A673 (cell line): ENCODE data around the gene KRTAP10-8. TPM values are rescaled to one million over a fixed set of nuclear protein-coding genes. Genes with fewer than 3 reads are reported as not detected.

Experiments
- BruUV-seq: library from RNA; stranded (reverse); fragments of 400-500 nt; replicated peaks from 2 replicates; lab custom pipeline; 2021; lab: Mats Ljungman, UMichigan
- CTCF ChIA-PET: fragments of 300-600 bp; sonication (Branson Sonifier 250); formaldehyde crosslinking; loops from one replicate; lab custom pipeline; 2022; ENCODE audit warnings: antibody characterized with exemption; lab: Charles Lee
- POLR2A ChIA-PET: fragments of 300-600 bp; sonication (Branson Sonifier 250); formaldehyde crosslinking; loops from one replicate; lab custom pipeline; 2022; ENCODE audit warnings: antibody characterized with exemption; ENCODE audit not compliant: low non-redundant PET; lab: Charles Lee
- DNase-seq: peaks from one replicate; pipeline ENCODE4 v3.0.0-alpha.2; 2015; ENCODE audit warnings: low spot score
- H3K27ac ChIP-seq: fragments of 200-600 bp; sonication (generic); 2 replicates; pipeline ENCODE4 v1.5.1; 2016; ENCODE audit warnings: mixed run types, low read depth, mild to moderate bottlenecking, mixed read lengths, antibody characterized with exemption, low read length; ENCODE audit not compliant: poor library complexity, severe bottlenecking
- H3K27me3 ChIP-seq: fragments of 200-600 bp; sonication (generic); replicated peaks from 2 replicates; pipeline ENCODE4 v1.6.1; 2017; ENCODE audit warnings: mixed run types, low read depth, mild to moderate bottlenecking, mixed read lengths, antibody characterized with exemption, low read length; ENCODE audit not compliant: insufficient read depth, poor library complexity
- H3K36me3 ChIP-seq: fragments of 200-600 bp; sonication (generic); 2 replicates; pipeline ENCODE4 v1.6.1; 2016; ENCODE audit warnings: mixed run types, mild to moderate bottlenecking, mixed read lengths, antibody characterized with exemption, low read length; ENCODE audit not compliant: insufficient read depth, poor library complexity, severe bottlenecking
- H3K4me1 ChIP-seq: fragments of 200-600 bp; sonication (generic); 2 replicates; pipeline ENCODE4 v1.6.1; 2017; ENCODE audit warnings: mixed run types, mild to moderate bottlenecking, mixed read lengths, antibody characterized with exemption, low read length; ENCODE audit not compliant: insufficient read depth, poor library complexity, severe bottlenecking
- H3K4me3 ChIP-seq: fragments of 200-600 bp; sonication (generic); 2 replicates; pipeline ENCODE4 v1.5.1; 2016; ENCODE audit warnings: low read depth, mixed run types, mild to moderate bottlenecking, mixed read lengths, low read length; ENCODE audit not compliant: poor library complexity, severe bottlenecking
- H3K9me3 ChIP-seq: fragments of 200-600 bp; sonication (generic); 2 replicates; pipeline ENCODE4 v1.6.1; 2016; ENCODE audit warnings: mixed run types, low read depth, mild to moderate bottlenecking, mixed read lengths, antibody characterized with exemption, low read length; ENCODE audit not compliant: poor library complexity, severe bottlenecking
- EZH2 ChIP-seq: fragments of 200-600 bp; sonication (generic); IDR thresholded peaks from 2 replicates; pipeline ENCODE4 v1.6.1; 2017; ENCODE audit warnings: borderline replicate concordance, low read depth, mild to moderate bottlenecking, mixed read lengths, antibody characterized with exemption, low read length; ENCODE audit not compliant: poor library complexity, severe bottlenecking
- intact Hi-C: fragments of 100-400 bp; cut with micrococcal nuclease; formaldehyde crosslinking; loops from one replicate; pipeline ENCODE4 v1.10.0; 2022; ENCODE audit not compliant: unreplicated experiment
- total RNA-seq: library from RNA; stranded (reverse); gene quantifications from 2 replicates; pipeline ENCODE4 v1.2.3, GENCODE V29; 2021
- TF ChIP-seq, protein P1 (sequence below): fragments of 300-800, 200-600 bp; sonication (generic); conservative IDR thresholded peaks from 2 replicates; pipeline ENCODE4 v1.5.1; 2017; ENCODE audit warnings: low read depth, mild to moderate bottlenecking, antibody characterized with exemption, low read length, moderate library complexity, mixed read lengths

KRTAP10-8 gene
- total RNA-seq, 1 experiment from 2014 or later, result not detected

DNA sequence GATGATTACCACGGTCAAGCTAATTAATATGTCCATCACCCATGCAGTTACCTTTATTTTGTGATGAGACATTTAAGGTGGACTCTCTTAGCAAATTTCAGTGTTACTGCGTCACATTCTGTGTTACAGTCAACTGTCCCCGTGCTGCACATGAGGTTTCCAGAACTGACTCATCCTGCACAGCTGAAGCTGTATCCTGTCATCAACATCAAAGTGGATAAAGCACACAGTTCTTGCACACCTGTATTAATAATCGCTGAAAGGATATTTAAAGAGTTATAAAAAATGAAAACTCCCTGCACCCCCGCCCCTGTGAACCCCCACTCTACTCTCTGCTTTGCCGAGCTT is 28.1 kb upstream of the KRTAP10-8 start:
- CTCF ChIA-PET, result no interaction called here
- BruUV-seq, result no TSS peak
- Histone ChIP-seq H3K36me3 (no peaks in the 10 kb centered on the region), H3K27me3 (no peaks in the 10 kb centered on the region), H3K9me3 (peaks cover 13% of the 10 kb centered on the region), H3K4me1 (no peaks in the 10 kb centered on the region), H3K27ac (no peak overlapping the region), H3K4me3 (no peak overlapping the region)
- DNase-seq, result no peak
- POLR2A ChIA-PET, result no interaction called here
- intact Hi-C loops, result no loop called here
- TF ChIP-seq EZH2, result no peak
- TF ChIP-seq, protein P1, sequence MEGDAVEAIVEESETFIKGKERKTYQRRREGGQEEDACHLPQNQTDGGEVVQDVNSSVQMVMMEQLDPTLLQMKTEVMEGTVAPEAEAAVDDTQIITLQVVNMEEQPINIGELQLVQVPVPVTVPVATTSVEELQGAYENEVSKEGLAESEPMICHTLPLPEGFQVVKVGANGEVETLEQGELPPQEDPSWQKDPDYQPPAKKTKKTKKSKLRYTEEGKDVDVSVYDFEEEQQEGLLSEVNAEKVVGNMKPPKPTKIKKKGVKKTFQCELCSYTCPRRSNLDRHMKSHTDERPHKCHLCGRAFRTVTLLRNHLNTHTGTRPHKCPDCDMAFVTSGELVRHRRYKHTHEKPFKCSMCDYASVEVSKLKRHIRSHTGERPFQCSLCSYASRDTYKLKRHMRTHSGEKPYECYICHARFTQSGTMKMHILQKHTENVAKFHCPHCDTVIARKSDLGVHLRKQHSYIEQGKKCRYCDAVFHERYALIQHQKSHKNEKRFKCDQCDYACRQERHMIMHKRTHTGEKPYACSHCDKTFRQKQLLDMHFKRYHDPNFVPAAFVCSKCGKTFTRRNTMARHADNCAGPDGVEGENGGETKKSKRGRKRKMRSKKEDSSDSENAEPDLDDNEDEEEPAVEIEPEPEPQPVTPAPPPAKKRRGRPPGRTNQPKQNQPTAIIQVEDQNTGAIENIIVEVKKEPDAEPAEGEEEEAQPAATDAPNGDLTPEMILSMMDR, result no peak

DNA sequence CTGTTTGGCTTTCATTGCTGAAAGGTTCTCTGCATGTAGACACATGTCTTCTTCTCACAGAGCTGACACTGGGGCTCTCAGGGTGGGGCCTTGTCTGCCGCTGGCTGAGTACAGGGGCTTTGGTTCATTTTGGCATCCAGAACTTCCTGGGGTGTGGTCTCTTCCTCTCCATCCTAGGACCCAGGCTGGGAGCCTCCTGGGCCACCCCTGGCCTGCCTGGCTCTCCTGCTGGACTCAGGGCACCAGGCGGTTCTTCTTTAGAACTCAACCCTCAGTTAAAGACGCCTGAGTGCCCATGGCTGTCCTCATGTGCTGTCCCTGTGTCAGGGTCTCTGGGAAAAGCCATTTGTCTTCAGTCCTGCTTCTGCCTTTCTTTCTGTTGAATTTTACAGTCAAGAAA is 26.0 kb upstream of the KRTAP10-8 start:
- H3K4me3 ChIP-seq, result no peak overlapping the region
- TF ChIP-seq, protein P1, result no peak
- no peak for TF ChIP-seq EZH2
- no peaks in the 10 kb centered on the region for H3K27me3 ChIP-seq
- DNase-seq, result no peak
- H3K4me1 ChIP-seq, result no peaks in the 10 kb centered on the region
- ChIA-PET CTCF (no interaction called here), POLR2A (no interaction called here)
- intact Hi-C loops, result no loop called here
- H3K9me3 ChIP-seq, result peaks cover 13% of the 10 kb centered on the region
- BruUV-seq, result no TSS peak
- H3K27ac ChIP-seq, result no peak overlapping the region
- H3K36me3 ChIP-seq, result no peaks in the 10 kb centered on the region

DNA sequence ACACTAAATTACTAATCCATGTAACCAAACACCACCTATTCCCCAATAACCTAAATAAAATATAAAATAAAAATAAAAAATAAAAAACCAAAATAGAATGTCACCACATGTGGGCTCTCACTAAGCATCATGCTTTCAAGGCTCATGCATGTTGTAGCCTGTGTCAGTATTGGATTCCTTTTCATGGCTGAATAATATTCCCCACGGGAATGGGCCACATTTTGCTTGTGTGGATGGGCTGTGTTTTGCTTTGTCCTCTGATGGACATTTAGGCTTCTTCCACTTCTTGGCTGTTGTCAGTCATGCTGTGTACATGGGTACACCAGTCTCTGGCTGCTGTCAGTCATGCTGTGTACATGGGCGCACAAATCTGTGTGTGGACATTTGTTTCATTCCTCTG is 22.8 kb upstream of the KRTAP10-8 start:
- no peaks in the 10 kb centered on the region for H3K9me3 ChIP-seq
- BruUV-seq, result no TSS peak
- no peak overlapping the region for H3K4me3 ChIP-seq
- H3K4me1 ChIP-seq, result no peaks in the 10 kb centered on the region
- no peak overlapping the region for H3K27ac ChIP-seq
- TF ChIP-seq, protein P1, result no peak
- H3K27me3 ChIP-seq, result no peaks in the 10 kb centered on the region
- POLR2A ChIA-PET, result no interaction called here
- CTCF ChIA-PET, result no interaction called here
- no peaks in the 10 kb centered on the region for H3K36me3 ChIP-seq
- DNase-seq, result no peak
- intact Hi-C loops, result no loop called here
